GM18507 (cell line): Measurements from ENCODE around the gene AGPAT3.
A peak's percentile ranks its signal among the peaks of the same experiment; 100 is the strongest.

Source experiments
- DNase-seq: peaks from one replicate; pipeline ENCODE4 v3.0.0; 2011; ENCODE audit warnings: low read depth; ENCODE audit not compliant: insufficient read length; ENCODE audit errors: extremely low spot score
- FAIRE-seq: peaks from 2 replicates; lab custom pipeline; 2011; peaks lifted over from hg19 to GRCh38; lab: Jason Lieb, UNC

Gene AGPAT3

GRCh38 chr21:43995521-43996105, 130.6 kb downstream of the AGPAT3 start:
- FAIRE-seq (no peak), DNase-seq (no peak)

- FAIRE-seq (no peak), DNase-seq (no peak)
These were observed 133.0 kb downstream of the AGPAT3 start for GRCh38 chr21:43997766-43998742.

GRCh38 chr21:44000360-44000759, 135.3 kb downstream of the AGPAT3 start:
- FAIRE-seq (no peak), DNase-seq (no peak)

DNA sequence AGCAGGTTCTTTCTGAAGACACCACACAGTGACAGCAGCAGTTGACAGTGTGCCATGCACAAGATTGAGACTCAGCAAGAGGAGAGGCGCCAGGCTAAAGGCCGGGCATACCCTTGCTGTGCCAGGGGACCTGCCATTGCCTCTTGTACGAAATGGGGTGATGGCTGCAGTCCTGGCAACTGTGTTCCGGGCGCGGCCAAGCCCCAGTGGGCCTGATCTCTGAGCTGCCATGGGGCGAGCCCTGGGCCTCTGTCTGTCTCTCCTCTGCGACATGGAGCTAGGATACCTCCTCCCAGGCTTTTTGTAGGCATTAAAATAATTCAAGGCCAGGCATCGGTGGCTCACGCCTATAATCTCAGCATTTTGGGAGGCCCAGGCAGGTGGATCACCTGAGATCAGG, 137.5 kb downstream of the AGPAT3 start:
- FAIRE-seq (no peak), DNase-seq (no peak)

DNA sequence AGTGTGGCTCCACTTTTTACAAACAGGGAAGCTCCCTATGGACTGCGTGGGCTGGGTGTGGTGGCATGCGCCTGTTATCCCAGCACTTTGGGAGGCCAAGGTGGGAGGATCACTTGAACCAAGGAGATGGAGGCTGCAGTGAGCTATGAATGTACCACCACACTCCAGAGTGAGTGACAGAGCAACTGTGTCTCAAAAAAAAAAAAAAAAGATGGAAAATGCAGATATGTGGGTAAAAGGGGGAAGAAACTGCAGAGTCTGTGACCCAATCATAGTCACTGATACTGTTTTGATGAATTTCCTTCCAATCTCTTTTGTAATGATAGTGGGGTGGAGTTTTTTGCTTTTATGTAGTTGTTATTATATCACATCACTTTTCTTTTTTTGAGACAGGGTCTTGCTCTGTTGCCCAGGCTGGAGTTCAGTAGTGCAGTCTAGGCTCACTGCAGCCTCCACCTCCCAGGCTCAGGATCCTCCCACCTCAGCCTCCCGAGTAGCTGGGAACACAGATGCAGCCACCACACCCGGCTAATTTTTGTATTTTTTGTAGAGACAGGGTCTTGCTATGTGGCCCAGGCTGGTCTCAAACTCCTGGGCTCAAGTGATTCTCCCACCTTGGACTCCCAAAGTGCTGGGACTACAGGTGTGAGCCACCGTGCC, 138.4 kb downstream of the AGPAT3 start:
- FAIRE-seq = no peak
- no peak for DNase-seq

- no peak for DNase-seq
- FAIRE-seq = no peak
These were observed 140.0 kb downstream of the AGPAT3 start for GRCh38 chr21:44005071-44005470.

- no peak for FAIRE-seq
- DNase-seq = no peak
These were observed 140.6 kb downstream of the AGPAT3 start for GRCh38 chr21:44005593-44005992.

DNA sequence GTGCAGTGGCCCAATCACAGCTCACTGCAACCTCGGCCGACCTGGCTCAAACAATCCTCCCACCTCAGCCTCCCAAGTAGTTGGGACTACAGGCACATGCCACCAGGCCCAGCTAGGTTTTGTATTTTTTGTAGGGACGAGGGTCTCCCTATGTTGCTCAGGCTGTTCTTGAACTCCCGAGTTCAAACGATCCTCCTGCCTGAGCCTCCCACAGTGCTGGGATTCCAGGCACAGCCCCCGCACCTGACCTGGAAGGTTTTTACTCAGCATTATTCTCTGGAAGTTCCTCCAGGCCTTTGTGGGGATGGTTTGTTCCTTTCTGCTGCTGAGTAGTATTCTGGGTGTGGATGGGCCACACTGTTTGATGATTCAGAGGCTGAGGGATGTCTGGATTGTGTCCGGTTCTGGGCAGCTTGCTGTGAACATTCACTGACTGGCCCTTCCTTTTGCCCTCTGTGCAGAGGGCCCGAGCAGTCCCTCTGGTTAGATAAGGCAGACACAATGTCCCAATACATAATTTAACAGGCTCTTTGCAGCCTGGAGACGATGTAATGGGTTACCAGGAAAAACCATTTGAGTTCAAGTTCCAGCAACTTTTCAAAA, 141.1 kb downstream of the AGPAT3 start:
- DNase-seq (no peak), FAIRE-seq (no peak)

- no peak for DNase-seq
- FAIRE-seq = no peak
These were observed 141.6 kb downstream of the AGPAT3 start for GRCh38 chr21:44006656-44007055.

DNA sequence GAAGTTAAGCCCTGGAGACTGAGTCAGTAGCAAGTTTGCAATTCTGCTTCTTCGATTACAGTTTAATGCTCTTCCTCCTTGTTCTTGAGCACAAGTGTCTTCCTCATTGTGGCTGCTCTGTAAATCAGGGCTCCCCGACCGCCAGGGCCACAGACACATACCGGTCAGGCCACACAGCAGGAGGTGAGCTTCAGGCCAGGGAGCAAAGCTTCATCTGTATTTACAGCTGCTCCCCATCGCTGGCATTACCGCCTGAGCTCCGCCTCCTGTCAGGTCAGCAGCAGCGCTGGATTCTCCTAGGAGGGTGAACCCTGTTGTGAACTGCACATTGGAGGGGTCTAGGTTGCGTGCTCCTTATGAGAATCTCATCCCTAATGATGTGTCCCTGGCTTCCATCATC, 145.4 kb downstream of the AGPAT3 start:
- DNase-seq (no peak), FAIRE-seq (no peak)

DNA sequence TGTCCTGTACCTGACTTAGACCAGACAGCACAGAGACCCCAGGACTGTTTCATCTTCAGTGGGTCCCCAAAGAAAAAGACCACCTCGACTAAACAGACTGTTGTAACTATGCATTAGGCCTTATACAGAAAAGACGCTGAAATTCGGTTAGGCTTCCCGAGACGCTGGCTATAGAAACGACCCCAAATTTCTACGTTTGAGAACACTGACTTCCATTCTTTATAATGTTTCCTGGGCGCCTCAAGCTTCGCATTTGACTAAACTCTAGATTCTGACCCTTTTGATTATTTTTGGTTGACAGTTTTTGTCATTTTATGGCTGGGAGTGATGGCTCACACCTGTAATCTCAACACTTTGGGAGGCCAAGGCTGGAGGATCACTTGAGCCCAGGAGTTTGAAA, 146.1 kb downstream of the AGPAT3 start:
- DNase-seq (no peak), FAIRE-seq (no peak)

DNA sequence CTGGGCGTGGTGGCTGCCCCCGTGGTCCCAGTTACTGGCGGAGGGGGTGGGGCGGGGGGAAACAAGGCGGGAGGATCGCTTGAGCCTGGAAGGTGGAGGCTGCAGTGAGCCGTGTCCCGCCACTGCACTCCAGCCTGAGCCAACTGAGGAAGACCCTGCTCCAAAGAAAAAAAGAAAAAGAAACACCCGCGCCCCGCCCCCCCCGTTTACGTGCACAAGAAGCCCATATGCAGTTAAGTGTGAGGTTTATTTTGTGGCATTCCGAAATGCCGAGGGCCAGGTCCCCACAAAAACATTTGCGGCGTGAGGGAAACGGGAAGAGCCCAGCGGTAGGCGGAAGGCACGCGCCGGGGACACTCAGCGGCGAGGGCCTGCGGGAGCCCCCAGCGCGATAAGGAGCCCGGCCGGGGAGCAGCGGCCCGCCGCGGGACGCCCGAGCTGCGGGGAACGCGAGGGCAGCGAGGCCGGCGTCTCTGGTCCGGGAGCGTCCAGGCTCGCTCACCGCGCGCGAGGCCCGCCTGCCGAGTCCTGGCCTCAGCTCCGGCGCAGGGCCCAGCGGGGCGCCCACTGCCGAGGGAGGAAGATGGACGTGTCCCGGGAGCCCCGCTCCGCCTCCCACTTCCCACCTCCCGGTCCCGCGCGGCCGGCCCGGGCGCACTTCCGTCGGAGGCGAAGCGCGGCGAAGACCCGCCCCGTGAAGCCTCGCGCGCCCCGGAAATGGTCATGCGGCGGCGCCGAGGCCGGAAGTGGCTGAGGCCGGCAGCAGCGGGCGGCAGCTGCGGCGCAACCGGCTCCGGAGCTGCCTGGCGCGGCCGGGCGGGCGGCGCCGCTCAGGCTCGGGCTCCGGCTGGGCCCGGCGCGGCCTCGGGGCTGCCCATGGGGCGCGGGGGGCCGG, 146.8 kb downstream of the AGPAT3 start, which contains the start of gene TRAPPC10:
TRAPPC10 (plus strand) TSS at position 731 of the 895 bp plus-strand sequence. CDS start 185 bp downstream, outside the sequence.
- FAIRE-seq (peak; percentile 79), DNase-seq (peak; percentile 73)

DNA sequence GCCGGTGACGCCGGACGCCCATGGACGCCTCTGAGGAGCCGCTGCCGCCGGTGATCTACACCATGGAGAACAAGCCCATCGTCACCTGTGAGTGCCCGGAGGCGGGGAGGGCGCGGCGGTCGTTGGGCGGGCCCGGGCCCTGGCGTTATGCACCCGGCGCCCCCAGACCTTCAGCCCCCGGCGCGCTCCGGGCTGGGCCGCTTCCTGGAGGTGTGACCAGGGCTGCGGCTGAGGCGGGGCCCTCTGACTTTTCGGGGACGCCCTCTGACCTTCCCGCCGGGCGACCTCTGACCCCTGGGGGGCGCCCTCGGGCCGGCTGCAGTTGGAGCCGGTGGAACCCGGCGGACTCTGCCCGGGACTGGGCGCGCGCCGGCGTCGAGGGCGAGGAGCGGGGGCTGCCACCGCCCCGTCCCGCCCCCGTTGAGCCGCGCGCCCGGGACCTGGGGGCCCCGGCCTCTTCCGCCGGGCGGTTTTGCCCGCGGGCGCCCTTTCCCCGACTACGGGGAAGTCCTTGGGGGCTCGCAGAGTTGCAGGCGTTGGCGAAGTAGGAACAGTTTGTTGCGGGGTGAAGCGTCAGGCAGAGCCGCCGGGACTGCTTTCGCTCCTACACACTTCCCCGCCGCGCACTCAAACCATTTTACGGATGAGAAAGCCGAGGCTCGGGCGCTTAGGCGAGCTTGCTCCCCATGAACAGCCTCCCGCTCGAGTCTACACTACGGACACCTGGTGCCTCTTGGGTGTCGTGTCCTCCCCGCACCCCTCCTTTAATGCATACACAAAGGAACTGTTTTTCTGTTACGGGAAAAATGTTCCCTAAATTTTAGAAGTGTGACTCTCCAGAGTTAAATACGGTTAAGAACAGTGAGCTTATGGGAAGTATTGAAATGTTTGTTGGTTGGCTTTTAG, 147.7 kb downstream of the AGPAT3 start:
- FAIRE-seq = peak; percentile 33
- DNase-seq = peak; percentile 78

DNA sequence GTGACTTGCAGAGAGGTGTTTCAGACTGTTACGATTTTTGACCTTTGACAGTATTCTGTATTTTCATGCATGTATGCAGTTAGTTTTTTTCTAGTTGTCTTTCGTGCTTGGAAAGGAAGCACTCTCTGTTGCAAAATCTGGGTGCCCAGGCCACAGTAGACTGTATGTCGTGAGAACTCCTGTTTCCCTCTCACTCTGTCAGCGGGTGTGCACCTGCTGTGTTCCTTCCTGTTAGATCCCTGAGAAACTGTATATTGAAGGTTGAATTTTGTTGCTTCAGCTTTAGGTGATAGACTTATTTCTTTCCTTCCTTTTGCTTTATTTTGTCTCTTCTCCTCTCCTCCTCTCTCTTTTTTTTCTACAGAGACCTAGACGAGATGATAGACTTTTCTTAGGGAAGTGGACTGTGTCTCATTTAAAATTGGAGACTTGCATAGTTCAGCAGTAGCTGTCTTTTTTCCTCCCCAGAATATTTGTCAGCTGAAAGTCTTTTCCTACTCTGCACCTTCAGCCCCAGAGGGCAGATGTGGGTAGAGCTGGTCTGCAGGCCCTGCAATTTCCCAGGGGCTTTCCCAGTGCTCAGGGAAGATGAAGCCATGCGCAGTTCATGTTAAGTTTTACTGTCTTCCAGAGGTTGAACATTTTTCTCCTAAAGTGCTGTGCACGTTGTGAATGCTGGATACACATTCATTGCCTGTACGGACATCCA, 148.5 kb downstream of the AGPAT3 start:
- DNase-seq (no peak), FAIRE-seq (peak; percentile 49)

DNA sequence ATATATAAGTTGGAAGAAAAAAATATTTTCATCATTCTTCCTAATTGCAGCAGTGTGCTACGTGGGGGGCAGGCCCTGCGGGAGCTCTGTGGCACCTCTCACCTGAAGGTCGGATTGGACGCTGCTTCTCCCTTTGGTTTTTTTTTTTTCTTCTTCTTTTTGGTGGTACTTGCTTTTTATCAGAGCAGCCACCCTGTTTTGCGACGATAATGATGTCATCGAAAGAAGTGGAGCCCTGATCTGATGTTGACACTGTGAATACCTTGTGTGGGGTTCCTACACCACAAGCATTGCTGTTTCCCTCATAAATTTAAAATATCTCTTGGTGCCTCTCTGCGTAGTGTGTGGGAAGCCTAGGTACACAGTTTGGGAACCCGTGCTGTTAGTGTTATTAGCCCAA, 152.6 kb downstream of the AGPAT3 start:
- FAIRE-seq = no peak
- DNase-seq = no peak

DNA sequence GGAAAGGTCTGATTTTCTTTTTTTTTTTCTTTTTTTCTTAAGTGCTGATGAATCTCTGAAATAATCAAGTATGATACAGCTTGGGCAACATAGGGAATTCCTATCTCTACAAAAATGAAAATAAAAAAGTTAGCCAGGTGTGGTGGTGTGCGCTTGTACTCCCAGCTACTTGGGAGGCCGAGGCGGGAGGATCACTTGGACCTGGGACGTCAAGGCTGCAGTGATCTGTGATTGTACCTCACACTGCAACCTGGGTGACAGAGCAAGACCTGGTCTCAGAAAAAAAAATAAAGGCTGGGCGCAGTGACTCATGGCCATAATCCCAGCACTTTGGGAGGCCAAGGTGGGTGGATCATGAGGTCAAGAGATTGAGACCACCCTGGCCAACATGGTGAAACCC, 153.1 kb downstream of the AGPAT3 start:
- no peak for FAIRE-seq

GRCh38 chr21:44018813-44019567, 154.0 kb downstream of the AGPAT3 start:
- no peak for FAIRE-seq

More for the DNA sequence above, 153.1 kb downstream of the AGPAT3 start:
- DNase-seq = no peak

More at GRCh38 chr21:44018813-44019567, 154.0 kb downstream of the AGPAT3 start:
- no peak for DNase-seq
